ENCODE results near the gene PRPF8. TPM values are rescaled to one million over a fixed set of nuclear protein-coding genes. Genes with fewer than 3 reads are reported as not detected.

PRPF8 gene
- total RNA-seq, 1 donor from 2014 or later: 263 TPM

DNA sequence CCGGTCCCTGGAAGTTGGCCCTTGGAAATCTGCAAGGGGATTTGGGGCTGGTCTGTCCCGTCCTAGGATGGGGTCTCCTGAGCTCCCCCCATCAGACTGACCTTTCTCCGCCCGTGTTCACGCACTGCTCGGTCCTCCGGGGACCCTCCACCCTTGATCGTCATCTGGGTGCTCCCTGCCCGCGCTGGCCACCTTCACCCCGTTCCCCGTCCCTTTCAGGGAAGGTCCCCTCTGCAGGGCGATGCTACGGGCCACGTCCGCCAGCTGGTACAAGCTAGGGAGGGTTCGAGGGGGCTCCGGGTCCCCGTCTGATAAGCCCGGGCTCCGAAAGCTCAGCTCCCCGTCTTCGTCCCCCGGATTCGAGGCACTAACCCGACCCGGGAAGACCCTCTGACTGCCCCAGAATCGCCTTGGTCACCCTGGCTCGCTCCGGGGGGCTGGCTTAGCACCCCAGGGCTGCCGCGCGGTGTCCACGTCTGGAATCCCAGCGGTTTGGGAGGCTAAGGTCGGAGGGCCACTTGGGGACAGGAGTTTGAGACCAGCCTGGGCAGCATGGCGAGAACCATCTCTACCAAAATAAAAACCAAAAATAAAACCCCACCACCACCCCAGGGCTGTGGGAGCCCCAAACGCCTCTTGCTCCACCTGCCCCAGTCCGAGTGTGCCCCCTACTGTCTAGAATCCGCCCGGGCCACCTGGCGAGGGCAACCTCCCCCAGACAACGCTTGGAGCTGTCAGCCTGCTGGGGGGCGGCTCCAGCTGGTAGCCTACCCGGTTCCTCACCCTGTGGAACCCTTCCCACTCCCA lies 55.0 kb downstream of the PRPF8 start:
- peak; percentile 67 for TF ChIP-seq CTCF (IDR thresholded peaks at IDR 0.05)
- ATAC-seq (peak; percentile 52), DNase-seq (peak; percentile 90)
- peak overlapping the region; percentile 92 for H3K27ac ChIP-seq
- H3K36me3 ChIP-seq: peaks cover 5% of the 10 kb centered on the region
- intact Hi-C loops (cut with DNase I): loop anchor here (5.0 kb wide), 1 partner anchor 57 kb away; no protein-coding TSS in a partner anchor
- H3K4me1 ChIP-seq: peaks cover 40% of the 10 kb centered on the region
- no peaks in the 10 kb centered on the region for H3K9me3 ChIP-seq
- H3K27me3 ChIP-seq: no peaks in the 10 kb centered on the region
- H3K4me3 ChIP-seq: peak overlapping the region; percentile 81

DNA sequence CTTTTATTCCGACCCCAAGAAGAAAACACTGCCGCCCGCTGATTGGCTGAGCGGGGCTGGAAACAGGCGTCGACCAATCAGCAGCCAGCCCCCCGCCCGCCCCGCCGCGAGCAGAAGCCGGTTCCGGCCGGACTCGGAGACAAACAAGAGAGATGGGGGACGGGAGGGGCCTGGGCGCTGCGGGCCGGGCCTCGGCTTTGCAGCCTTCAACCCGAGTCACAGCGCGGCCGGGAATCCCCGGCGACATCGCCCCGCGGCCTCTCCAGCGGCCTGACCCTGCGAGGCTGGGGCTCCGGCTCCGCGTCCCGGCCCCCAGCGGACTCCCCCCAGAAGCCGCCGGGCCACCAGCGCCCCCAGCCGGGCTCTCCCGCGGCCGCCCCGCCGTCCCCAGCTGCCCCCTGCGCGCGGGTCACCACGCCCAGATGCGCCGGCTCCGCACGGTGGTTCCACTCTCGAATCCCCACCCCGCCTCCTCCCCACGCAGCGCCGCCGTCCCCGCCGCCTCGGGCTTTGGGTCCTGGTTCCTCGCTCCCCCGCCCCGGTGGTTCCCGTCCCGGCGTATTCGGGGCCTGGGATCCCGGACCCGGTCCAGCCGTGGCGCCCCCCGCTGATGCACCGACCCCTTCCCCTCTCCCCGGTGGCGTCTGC lies 55.7 kb downstream of the PRPF8 start:
- Histone ChIP-seq H3K9me3 (no peaks in the 10 kb centered on the region), H3K4me3 (peak overlapping the region; percentile 81), H3K4me1 (peaks cover 40% of the 10 kb centered on the region), H3K36me3 (peaks cover 7% of the 10 kb centered on the region), H3K27me3 (no peaks in the 10 kb centered on the region), H3K27ac (peak overlapping the region; percentile 92)
- TF ChIP-seq CTCF (IDR thresholded peaks at IDR 0.05): peak; percentile 43
- intact Hi-C loops (cut with DNase I): loop anchor here (5.0 kb wide), 1 partner anchor 57 kb away; no protein-coding TSS in a partner anchor
- peak; percentile 98 for DNase-seq
- peak; percentile 88 for ATAC-seq

GRCh38 chr17:1627982-1628855 lies 56.4 kb downstream of the PRPF8 start, which contains the start of gene SLC43A2:
SLC43A2 (minus strand) TSS chr17:1628834; CDS start chr17:1627874, 960 bp downstream.
- TF ChIP-seq CTCF (IDR thresholded peaks at IDR 0.05): no peak
- DNase-seq (peak; percentile 94), ATAC-seq (peak; percentile 83)
- Histone ChIP-seq H3K4me3 (peak within 1 kb of the TSS; percentile 81), H3K27ac (peak within 1 kb of the TSS; percentile 92), H3K27me3 (no peaks in the 10 kb centered on the region), H3K4me1 (peaks cover 40% of the 10 kb centered on the region), H3K36me3 (peaks cover 9% of the 10 kb centered on the region), H3K9me3 (no peaks in the 10 kb centered on the region)
- intact Hi-C loops (cut with DNase I): loop anchor here (5.0 kb wide), 1 partner anchor 56 kb away; no protein-coding TSS in a partner anchor

DNA sequence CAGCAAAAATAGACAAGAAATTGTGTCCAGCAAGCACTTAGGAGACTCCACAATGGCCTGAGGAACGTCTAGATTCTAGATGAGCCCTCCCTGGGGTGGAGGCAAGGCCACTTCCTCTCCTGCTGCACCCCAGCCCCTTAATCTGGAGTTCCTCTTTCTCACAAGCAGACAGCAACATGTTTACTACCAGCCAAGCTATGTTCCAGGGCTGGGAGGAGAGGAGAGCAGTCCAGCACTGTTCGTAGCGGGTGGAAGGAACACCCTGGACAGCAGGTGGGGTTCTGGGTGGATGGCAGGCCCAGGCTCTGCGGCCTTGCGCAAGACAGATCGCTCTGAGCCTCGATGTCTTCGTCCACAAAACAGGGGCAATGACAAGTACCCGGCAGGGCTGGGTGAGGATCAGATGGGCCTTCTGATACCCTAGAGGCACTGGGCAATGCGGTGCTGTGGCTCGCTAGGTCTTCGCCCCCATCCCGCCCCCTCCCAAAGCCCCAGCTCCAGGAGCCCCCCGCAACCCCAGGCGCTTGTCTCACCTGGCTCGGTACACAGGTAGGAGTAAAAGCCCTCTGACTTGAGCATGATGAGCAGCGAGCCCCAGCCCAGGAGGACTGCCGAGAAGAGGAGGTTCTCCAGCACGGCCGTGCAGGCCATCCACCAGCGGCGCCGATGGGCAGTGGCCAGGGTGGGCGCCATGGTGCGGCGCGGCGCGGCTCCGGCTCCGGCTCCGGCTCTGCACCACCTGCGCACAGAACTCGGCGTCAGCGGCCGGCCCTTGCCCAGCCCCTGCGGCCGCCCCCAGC lies 57.3 kb downstream of the PRPF8 start:
- peaks cover 9% of the 10 kb centered on the region for H3K36me3 ChIP-seq
- TF ChIP-seq CTCF (IDR thresholded peaks at IDR 0.05): no peak
- intact Hi-C loops (cut with DNase I): loop anchor here (5.0 kb wide), 1 partner anchor 55 kb away; no protein-coding TSS in a partner anchor
- peak overlapping the region; percentile 92 for H3K27ac ChIP-seq
- no peaks in the 10 kb centered on the region for H3K27me3 ChIP-seq
- ATAC-seq (peak; percentile 19), DNase-seq (peak; percentile 76)
- H3K9me3 ChIP-seq: no peaks in the 10 kb centered on the region
- peak overlapping the region; percentile 81 for H3K4me3 ChIP-seq
- peaks cover 40% of the 10 kb centered on the region for H3K4me1 ChIP-seq
